K562 (cell line): ENCODE data around the gene SMAD3. TPM values are rescaled to one million over a fixed set of nuclear protein-coding genes. Genes with fewer than 3 reads are reported as not detected.

ENCODE experiments used
- ATF3 ChIP-seq, 2 experiments: fragments of 450-650 bp in 1 of 2; sonication (generic) in 1 of 2; formaldehyde crosslinking in 1 of 2; IDR thresholded peaks in 1 of 2; conservative IDR thresholded peaks in 1 of 2; 2 replicates each; pipeline versions ENCODE4 v1.6.1 to v1.8.1; 2016 to 2023; ENCODE audit warnings: mild to moderate bottlenecking in 2 of 2, moderate library complexity in 2 of 2, inconsistent platforms in 1 of 2, missing genetic modification reagents in 1 of 2
- CHCHD3 ChIP-seq: fragments of 250-450 bp; sonication (Bioruptor Pico); IDR thresholded peaks from 2 replicates; pipeline ENCODE4 v2.1.2; 2022; ENCODE audit warnings: mild to moderate bottlenecking
- DNMT1 ChIP-seq: fragments of 450-650 bp; IDR thresholded peaks from 2 replicates; pipeline ENCODE4 v1.6.1; 2016; ENCODE audit warnings: antibody characterized with exemption, mild to moderate bottlenecking
- EGR1 ChIP-seq: fragments of 450-650 bp; conservative IDR thresholded peaks from 2 replicates; pipeline ENCODE4 v1.6.1; 2017; ENCODE audit warnings: mild to moderate bottlenecking
- FOXP4 ChIP-seq: sonication (generic); formaldehyde crosslinking; IDR thresholded peaks from 2 replicates; pipeline ENCODE4 v1.8.0; 2022; ENCODE audit warnings: mild to moderate bottlenecking, missing genetic modification reagents, borderline replicate concordance
- IFI16 ChIP-seq: fragments of 250-450 bp; sonication (Bioruptor Pico); IDR thresholded peaks from 2 replicates; pipeline ENCODE4 v2.1.2; 2022; ENCODE audit warnings: mild to moderate bottlenecking, inconsistent platforms
- KAT7 ChIP-seq: sonication (generic); formaldehyde crosslinking; IDR thresholded peaks from 2 replicates; pipeline ENCODE4 v1.8.0; 2022; ENCODE audit warnings: missing genetic modification reagents, mild to moderate bottlenecking, borderline replicate concordance
- KLF1 ChIP-seq: fragments of 450-650 bp; IDR thresholded peaks from 2 replicates; pipeline ENCODE4 v1.6.1; 2016; ENCODE audit warnings: missing genetic modification characterization, missing compliant biosample characterization
- MCM5 ChIP-seq: fragments of 450-650 bp; IDR thresholded peaks from 2 replicates; pipeline ENCODE4 v1.6.1; 2016; ENCODE audit warnings: low read depth
- MECOM ChIP-seq: fragments of 250-450 bp; sonication (Bioruptor Pico); IDR thresholded peaks from 2 replicates; pipeline ENCODE4 v1.8.0; 2022; ENCODE audit warnings: inconsistent platforms
- MEIS2 ChIP-seq: fragments of 450-650 bp; IDR thresholded peaks from 2 replicates; pipeline ENCODE4 v1.6.1; 2014; ENCODE audit warnings: mild to moderate bottlenecking; ENCODE audit not compliant: partially characterized antibody
- MLLT1 ChIP-seq, 2 experiments: fragments of 450-650 bp; IDR thresholded peaks; 2 replicates each; pipeline ENCODE4 v1.6.1; 2016
- MTA1 ChIP-seq: fragments of 450-650 bp; IDR thresholded peaks from 2 replicates; pipeline ENCODE4 v1.6.1; 2017; ENCODE audit warnings: borderline replicate concordance
- NFIX ChIP-seq: fragments of 250-450 bp; sonication (Bioruptor Pico); IDR thresholded peaks from 2 replicates; pipeline ENCODE4 v1.4.0; 2020; ENCODE audit warnings: low read depth, mild to moderate bottlenecking, moderate library complexity
- OTX1 ChIP-seq: fragments of 450-650 bp; formaldehyde crosslinking; IDR thresholded peaks from 2 replicates; pipeline ENCODE4 v1.4.0; 2022; ENCODE audit warnings: mild to moderate bottlenecking
- RBM34 ChIP-seq: fragments of 200-400 bp; formaldehyde crosslinking; IDR thresholded peaks from 2 replicates; pipeline ENCODE4 v1.6.1; 2018; ENCODE audit warnings: low read length, borderline replicate concordance; ENCODE audit not compliant: insufficient read depth
- RFX5 ChIP-seq: IDR thresholded peaks from 2 replicates; pipeline ENCODE4 v1.6.1; 2011; ENCODE audit warnings: low read depth, mild to moderate bottlenecking, improper control_type of control experiment, low read length
- SRSF9 ChIP-seq: fragments of 200-400 bp; formaldehyde crosslinking; IDR thresholded peaks from 2 replicates; pipeline ENCODE4 v1.6.1; 2017; ENCODE audit warnings: low read depth, low read length, borderline replicate concordance
- TARDBP ChIP-seq: fragments of 450-650 bp; IDR thresholded peaks from 2 replicates; pipeline ENCODE4 v1.6.1; 2016
- TCF7L2 ChIP-seq: fragments of 150-350 bp; IDR thresholded peaks from 2 replicates; pipeline ENCODE4 v1.6.1; 2016; ENCODE audit warnings: low read depth, mild to moderate bottlenecking, low read length, moderate library complexity
- TSC22D4 ChIP-seq: fragments of 450-650 bp; IDR thresholded peaks from 2 replicates; pipeline ENCODE4 v1.6.1; 2016; ENCODE audit warnings: missing genetic modification characterization, missing biosample characterization, control low read depth
- ZBED1 ChIP-seq: IDR thresholded peaks from 2 replicates; pipeline ENCODE4 v1.6.1; 2014
- ZKSCAN3 ChIP-seq: fragments of 250-450 bp; sonication (Bioruptor Pico); IDR thresholded peaks from 2 replicates; pipeline ENCODE4 v1.4.0; 2020
- ZNF224 ChIP-seq: sonication (generic); formaldehyde crosslinking; IDR thresholded peaks from 2 replicates; pipeline ENCODE4 v1.8.0; 2022; ENCODE audit warnings: mild to moderate bottlenecking, missing genetic modification reagents
- ZNF79 ChIP-seq: fragments of 250-450 bp; sonication (Bioruptor Pico); IDR thresholded peaks from 2 replicates; pipeline ENCODE4 v1.4.0; 2020; ENCODE audit warnings: low read depth, mild to moderate bottlenecking, moderate library complexity
- polyA plus RNA-seq, 8 experiments: library from polyadenylated mRNA; depleted of rRNA in 4 of 8; stranded (reverse) in 5 of 8; unstranded in 3 of 8; fragments of >200 nt; fragmentation: Nextera tagmentation in 2 of 8; fragmentation: Illumina TruSeq in 1 of 8; extraction: Ambion mirVana in 2 of 8; extraction: Trizol in 1 of 8; gene quantifications; 2 replicates each; pipeline versions ENCODE4 v1.2.1 to v1.2.3, GENCODE V29; 2011 to 2014; ENCODE audit warnings: inconsistent platforms in 1 of 8, missing spikeins in 1 of 8
- total RNA-seq, 7 experiments: library from RNA; depleted of rRNA in 6 of 7; stranded (reverse); fragments of >200 nt in 6 of 7; fragmentation: Illumina TruSeq in 2 of 7; extraction: Trizol in 2 of 7; gene quantifications; 2 replicates each; pipeline versions ENCODE4 v1.2.1 to v1.2.3, GENCODE V29; 2011 to 2021; ENCODE audit warnings: low replicate concordance in 1 of 7

The SMAD3 gene
- total and polyA plus RNA-seq, 9 of the 15 experiments (the other 6 are each of a cell fraction or from before 2014, with no cell fraction given): 4.3 to 39.2 (median 11.1) TPM

- TF ChIP-seq FOXP4 (CRISPR knock-in tag): no peak
- 0 out of 2 replicates have a peak, but pooled peaks have one; percentile 18 for TF ChIP-seq EGR1
- no peak for TF ChIP-seq TCF7L2
- no peak for TF ChIP-seq TARDBP
- no peak for TF ChIP-seq MTA1
- TF ChIP-seq MECOM (CRISPR knock-in tag): no peak
- no peak for TF ChIP-seq KAT7 (CRISPR knock-in tag)
- TF ChIP-seq NFIX: no peak
- no peak for TF ChIP-seq ZNF79 (CRISPR knock-in tag)
- TF ChIP-seq ZKSCAN3 (CRISPR knock-in tag): no peak
- TF ChIP-seq KLF1 (tag): no peak
- no peak for TF ChIP-seq ZNF224 (CRISPR knock-in tag)
- no peak for TF ChIP-seq SRSF9
- TF ChIP-seq MCM5: no peak
- TF ChIP-seq MLLT1 (IDR thresholded peaks at IDR 0.05): no peak
- no peak for TF ChIP-seq RBM34
- no peak for TF ChIP-seq IFI16 (CRISPR knock-in tag)
- no peak for TF ChIP-seq RFX5
- peak; percentile 87 for TF ChIP-seq MEIS2
- TF ChIP-seq OTX1 (CRISPR knock-in tag): no peak
- no peak for TF ChIP-seq TSC22D4 (tag)
- no peak for TF ChIP-seq ZBED1
- no peak for TF ChIP-seq CHCHD3
- TF ChIP-seq ATF3 (IDR thresholded peaks at IDR 0.05): peak; percentile 86
- TF ChIP-seq ATF3 (CRISPR knock-in tag; conservative IDR thresholded peaks at IDR 0.05): 0 out of 2 replicates have a peak, but pooled peaks have one; percentile 19
- no peak for TF ChIP-seq DNMT1
Observed at GRCh38 chr15:67125589-67126502, 60.4 kb downstream of the SMAD3 start (continued).
